Activated CD8-positive, alpha-beta memory T cell treated with anti-CD3 and anti-CD28 coated beads, Interleukin-2, amount 50 U/mL, for 24 hours (primary cell): ENCODE results near the gene TIPARP.
"Not testable (repeated sequence)": the region's sequence is repeated elsewhere in the genome, so short reads cannot be mapped to it uniquely, and the experiment has no call there.

Source experiments
- DNase-seq: peaks from one replicate; pipeline ENCODE4 v3.0.0-alpha.2; 2020; ENCODE audit errors: extremely low read depth

TIPARP gene

DNA sequence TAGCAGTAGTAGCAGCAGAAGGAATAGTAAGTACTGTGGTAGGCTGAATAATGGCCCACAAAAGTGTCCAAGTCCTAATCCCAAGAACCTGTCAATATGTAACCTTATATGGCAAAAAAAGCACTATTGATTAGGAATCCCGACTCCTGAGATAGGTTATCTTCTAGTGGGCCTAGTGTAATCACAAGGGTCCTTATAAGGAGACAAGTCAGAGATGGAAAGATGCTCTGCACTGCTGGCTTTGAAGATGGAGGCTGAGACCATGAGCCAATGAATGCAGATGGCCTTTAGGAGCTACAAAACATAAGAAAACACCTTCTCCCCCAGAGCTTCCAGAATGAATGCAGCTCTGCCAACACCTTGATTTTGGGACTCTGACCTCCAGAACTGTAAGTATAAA lies 36.0 kb downstream of the TIPARP start:
- DNase-seq, result no peak

GRCh38 chr3:156711113-156711512 lies 36.7 kb downstream of the TIPARP start:
- DNase-seq, result no peak

DNA sequence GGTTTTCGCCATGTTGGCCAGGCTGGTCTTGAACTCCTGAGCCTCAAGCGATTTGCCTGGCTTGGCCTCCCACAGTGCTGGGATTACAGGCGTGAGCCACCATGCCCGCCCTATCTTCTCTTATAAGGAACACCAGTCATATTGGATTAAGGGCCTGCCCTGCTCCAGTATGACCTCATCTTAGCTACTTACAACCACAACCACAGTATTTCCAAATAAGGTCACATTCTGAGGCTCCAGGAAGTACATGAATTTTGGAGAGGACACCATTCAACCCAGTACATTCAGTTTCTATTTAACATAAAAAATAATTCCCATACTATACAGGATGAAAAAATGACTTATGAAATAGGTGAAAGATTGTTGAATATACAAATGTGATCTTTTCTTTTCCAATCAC lies 37.6 kb downstream of the TIPARP start:
- DNase-seq, result not testable (repeated sequence)

- DNase-seq, result no peak
These were observed 41.9 kb downstream of the TIPARP start for GRCh38 chr3:156716105-156716862.

- DNase-seq, result no peak
These were observed 44.4 kb downstream of the TIPARP start for GRCh38 chr3:156718622-156719306.

- no peak for DNase-seq
These were observed 46.4 kb downstream of the TIPARP start for GRCh38 chr3:156720826-156721225.

- no peak for DNase-seq
These were observed 47.6 kb downstream of the TIPARP start for GRCh38 chr3:156721687-156722618.

DNA sequence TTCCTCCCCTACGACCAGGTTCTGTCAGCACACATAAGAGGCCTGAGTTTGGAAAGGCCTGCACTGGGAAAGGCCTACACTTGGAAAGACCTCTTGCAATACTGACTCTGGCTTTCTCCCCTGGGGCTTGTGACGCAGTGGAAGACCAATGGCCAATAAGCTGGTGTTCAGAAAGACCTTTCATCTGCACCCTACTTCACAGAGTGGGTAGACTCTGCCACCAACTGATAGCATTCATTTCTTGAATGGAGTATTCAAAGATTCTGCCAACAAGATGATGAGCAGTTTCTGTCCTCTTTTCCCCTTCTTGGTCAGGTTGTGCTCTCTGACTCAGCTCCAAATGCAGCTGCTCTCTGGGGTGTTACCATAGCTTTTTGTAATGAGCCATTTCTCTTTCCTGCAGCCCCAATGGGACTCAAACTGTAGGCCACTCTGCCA lies 48.8 kb downstream of the TIPARP start:
- no peak for DNase-seq

DNA sequence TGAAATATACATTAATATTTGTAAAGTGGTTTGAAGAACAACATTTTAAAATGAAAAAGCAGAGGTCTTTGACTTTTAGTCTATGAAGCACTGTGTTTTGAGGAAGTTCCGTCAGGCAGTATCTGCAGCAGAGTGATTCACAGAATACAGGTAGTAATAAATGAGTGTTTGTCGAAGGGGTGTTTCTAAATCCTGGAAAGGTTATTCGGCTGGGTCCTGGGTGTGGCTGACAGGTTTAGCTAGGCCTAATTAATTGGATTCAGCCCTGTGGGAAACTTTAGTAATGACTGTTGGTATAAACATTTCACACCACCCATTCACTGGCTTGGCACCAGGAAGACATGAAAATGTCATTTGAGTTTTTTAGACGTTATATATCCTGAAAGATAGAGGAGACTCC lies 51.3 kb downstream of the TIPARP start:
- DNase-seq, result no peak

- DNase-seq, result no peak
These were observed 52.1 kb downstream of the TIPARP start for GRCh38 chr3:156726456-156726855.

DNA sequence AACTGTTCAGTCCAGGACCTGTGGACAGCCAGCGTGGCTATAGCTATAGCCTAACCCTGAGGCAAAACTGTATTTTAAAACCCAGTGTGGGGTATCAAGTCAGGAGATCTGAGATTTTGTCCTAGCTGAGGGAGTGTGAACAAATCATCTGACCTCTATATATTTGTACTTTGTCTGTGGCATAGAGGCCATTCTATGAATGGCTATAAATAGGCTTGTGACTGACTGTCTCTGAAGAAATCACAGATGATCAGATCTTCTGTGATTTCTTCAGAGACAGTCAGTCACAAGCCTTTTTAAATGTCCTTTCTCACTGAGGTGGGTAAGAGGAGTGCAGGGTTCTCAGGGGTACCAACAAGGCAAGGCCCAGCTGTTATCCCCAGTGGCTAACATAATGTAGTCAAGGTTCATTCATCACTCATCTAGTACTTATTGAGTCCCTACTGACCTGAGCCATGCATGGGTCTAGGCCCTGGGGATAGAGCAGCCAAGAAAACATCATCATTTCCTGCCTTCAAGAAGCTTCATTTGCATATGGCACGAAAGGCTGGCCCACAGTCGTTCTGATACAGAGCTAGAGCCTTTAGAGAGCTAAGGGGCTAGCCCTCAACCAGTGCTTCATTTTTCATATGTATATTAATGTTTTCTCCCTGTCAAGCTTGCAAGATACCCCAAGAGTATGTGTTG lies 53.3 kb downstream of the TIPARP start:
- no peak for DNase-seq

- no peak for DNase-seq
These were observed 54.0 kb downstream of the TIPARP start for GRCh38 chr3:156728267-156728985.

GRCh38 chr3:156729460-156730179 lies 55.2 kb downstream of the TIPARP start:
- DNase-seq, result no peak

DNA sequence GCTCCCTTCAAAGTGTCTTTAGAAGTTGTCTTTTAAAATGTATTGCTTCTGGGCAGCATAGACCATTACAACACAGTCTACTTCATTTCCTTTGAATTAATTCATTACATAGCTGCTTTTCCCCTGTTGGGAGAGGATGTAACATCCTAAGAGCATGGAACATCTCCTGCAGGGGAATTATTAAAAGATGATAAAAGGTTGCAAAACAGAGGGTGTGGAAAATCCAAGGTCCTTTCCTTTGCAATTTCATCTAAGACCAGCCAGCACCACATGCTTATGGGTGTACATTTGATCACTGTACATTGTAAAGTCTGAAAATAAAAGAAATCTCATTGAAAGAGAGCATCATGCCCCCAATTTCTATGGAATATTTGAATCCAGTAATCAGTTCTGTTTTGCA lies 57.4 kb downstream of the TIPARP start:
- no peak for DNase-seq

DNA sequence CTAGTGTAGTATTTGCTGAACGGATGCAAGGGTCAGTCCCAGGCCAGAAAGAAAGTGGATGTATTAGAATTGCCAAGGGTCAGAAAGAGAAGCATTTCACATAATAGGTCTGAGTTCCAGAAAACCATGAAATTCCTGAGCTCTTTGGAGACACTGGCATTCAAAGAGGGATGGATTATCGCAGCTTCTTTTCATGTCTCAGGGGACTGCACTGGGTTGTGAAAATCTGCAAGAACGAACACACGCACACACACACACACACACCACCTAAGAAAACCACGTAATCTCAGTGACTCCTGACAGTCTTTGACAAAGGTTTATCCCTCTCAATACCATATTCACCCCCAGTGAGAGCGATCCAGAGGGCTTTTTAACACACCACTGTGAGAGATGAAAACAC lies 57.9 kb downstream of the TIPARP start:
- no peak for DNase-seq

GRCh38 chr3:156732715-156733421 lies 58.5 kb downstream of the TIPARP start:
- DNase-seq, result no peak

DNA sequence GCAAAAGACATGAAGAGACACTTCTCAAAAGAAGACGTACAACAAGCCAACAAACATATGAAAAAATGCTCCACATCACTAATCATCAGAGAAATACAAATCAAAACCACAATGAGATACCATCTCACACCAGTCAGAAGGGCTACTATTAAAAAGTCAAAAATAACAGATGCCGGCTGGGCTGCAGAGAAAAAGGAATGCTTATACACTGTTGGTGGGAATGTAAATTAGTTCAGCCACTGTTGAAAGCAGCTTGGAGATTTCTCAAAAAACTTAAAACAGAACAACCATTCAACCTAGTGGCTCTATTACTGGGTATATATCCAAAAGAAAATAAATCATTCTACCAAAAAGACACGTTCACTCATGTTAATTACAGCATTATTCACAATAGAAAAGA lies 60.3 kb downstream of the TIPARP start:
- DNase-seq, result not testable (repeated sequence)

GRCh38 chr3:156735471-156735870 lies 61.1 kb downstream of the TIPARP start:
- no peak for DNase-seq

GRCh38 chr3:156737049-156737448 lies 62.7 kb downstream of the TIPARP start:
- DNase-seq, result not testable (repeated sequence)

DNA sequence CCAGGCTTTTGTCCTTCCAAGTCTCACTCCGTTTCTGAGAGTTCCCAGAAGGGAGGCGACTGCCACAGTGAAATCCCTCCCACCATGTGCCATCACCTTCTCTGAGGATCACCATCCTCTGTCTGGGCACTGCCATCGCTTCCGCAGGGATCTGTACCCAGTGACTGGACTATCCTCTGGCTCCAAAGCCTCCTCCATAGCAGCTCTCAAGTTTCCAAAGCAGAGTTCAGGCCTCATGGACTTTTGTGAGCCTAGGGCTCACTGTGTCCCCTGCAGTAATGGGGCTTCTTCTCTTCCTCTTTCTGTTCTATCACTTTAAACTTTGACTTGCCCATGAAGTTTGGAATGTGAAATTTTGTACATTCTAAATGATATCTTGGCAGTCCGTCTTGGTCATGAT lies 63.9 kb downstream of the TIPARP start:
- no peak for DNase-seq
